GM23338 (cell line): ENCODE data around the gene DLX4. TPM values are rescaled to one million over a fixed set of nuclear protein-coding genes. Genes with fewer than 3 reads are reported as not detected.

ENCODE experiments used
- ATAC-seq: fragments of 200-7000 bp; cut with Tn5 transposase; 3 replicates; pipeline ENCODE4 v1.9.1; 2020
- DNase-seq: peaks from one replicate; pipeline ENCODE4 v3.0.0-alpha.2; 2015; ENCODE audit warnings: low spot score
- H2AFZ ChIP-seq: fragments of 200-600 bp; sonication (generic); 2 replicates; pipeline ENCODE4 v1.8.0; 2016; ENCODE audit warnings: antibody characterized with exemption, mild to moderate bottlenecking, moderate library complexity
- H3F3A ChIP-seq: fragments of 200-600 bp; sonication (generic); replicated peaks from 2 replicates; pipeline ENCODE4 v1.8.0; 2017; ENCODE audit warnings: antibody characterized with exemption, mixed run types, low read depth
- H3K27ac ChIP-seq: fragments of 200-600 bp; sonication (generic); 2 replicates; pipeline ENCODE4 v1.6.1; 2016; ENCODE audit warnings: low read depth
- H3K27me3 ChIP-seq: fragments of 200-600 bp; sonication (generic); 2 replicates; pipeline ENCODE4 v1.8.0; 2016; ENCODE audit warnings: mild to moderate bottlenecking, mixed run types, moderate library complexity; ENCODE audit not compliant: insufficient read depth
- H3K36me3 ChIP-seq: fragments of 200-600 bp; sonication (generic); 2 replicates; pipeline ENCODE4 v1.8.0; 2016; ENCODE audit warnings: mild to moderate bottlenecking; ENCODE audit not compliant: insufficient read depth
- H3K4me1 ChIP-seq: fragments of 200-600 bp; sonication (generic); 2 replicates; pipeline ENCODE4 v1.8.0; 2016; ENCODE audit warnings: mild to moderate bottlenecking, moderate library complexity; ENCODE audit not compliant: insufficient read depth
- H3K4me2 ChIP-seq: fragments of 200-600 bp; sonication (generic); 2 replicates; pipeline ENCODE4 v1.7.1; 2017; ENCODE audit warnings: mixed run types
- H3K4me3 ChIP-seq: fragments of 200-600 bp; sonication (generic); 2 replicates; pipeline ENCODE4 v1.6.1; 2016; ENCODE audit warnings: mixed run types
- H3K79me2 ChIP-seq: fragments of 200-600 bp; sonication (generic); replicated peaks from 2 replicates; pipeline ENCODE4 v1.8.0; 2017; ENCODE audit warnings: mild to moderate bottlenecking; ENCODE audit not compliant: insufficient read depth
- H3K9me2 ChIP-seq: fragments of 200-600 bp; sonication (generic); 2 replicates; pipeline ENCODE4 v1.8.0; 2017; ENCODE audit not compliant: insufficient read depth
- H4K20me1 ChIP-seq: fragments of 200-600 bp; sonication (generic); replicated peaks from 2 replicates; pipeline ENCODE4 v1.8.0; 2017; ENCODE audit warnings: mild to moderate bottlenecking; ENCODE audit not compliant: insufficient read depth
- H3K27ac Mint-ChIP-seq: 2 replicates; pipeline ENCODE4 v1.8.0; 2020; ENCODE audit warnings: inconsistent platforms, mild to moderate bottlenecking, moderate library complexity, mixed read lengths
- H3K27me3 Mint-ChIP-seq: 3 replicates; pipeline ENCODE4 v1.8.0; 2022; ENCODE audit warnings: low read depth, mild to moderate bottlenecking, moderate library complexity, mixed read lengths, inconsistent platforms; ENCODE audit not compliant: insufficient read depth, poor library complexity
- H3K36me3 Mint-ChIP-seq: 3 replicates; pipeline ENCODE4 v1.8.0; 2021; ENCODE audit warnings: low read depth, mild to moderate bottlenecking, inconsistent platforms, moderate library complexity, mixed read lengths
- H3K4me1 Mint-ChIP-seq: 3 replicates; pipeline ENCODE4 v1.8.0; 2020; ENCODE audit warnings: mild to moderate bottlenecking, inconsistent platforms, mixed read lengths
- H3K4me3 Mint-ChIP-seq: 3 replicates; pipeline ENCODE4 v1.8.0; 2021; ENCODE audit warnings: moderate library complexity, mild to moderate bottlenecking, inconsistent platforms, mixed read lengths
- H3K9me3 Mint-ChIP-seq: 3 replicates; pipeline ENCODE4 v1.8.0; 2020; ENCODE audit warnings: moderate library complexity, mild to moderate bottlenecking, inconsistent platforms, mixed read lengths
- EZH2phosphoT487 ChIP-seq: fragments of 200-600 bp; sonication (generic); IDR thresholded peaks from one replicate; pipeline ENCODE4 v1.8.1; 2018; ENCODE audit warnings: antibody characterized with exemption; ENCODE audit not compliant: unreplicated experiment
- polyA plus RNA-seq: library from polyadenylated mRNA; unstranded; fragments of >200 nt; fragmentation: Nextera tagmentation; extraction: Ambion mirVana; gene quantifications from 2 replicates; pipeline ENCODE4 v1.2.1, GENCODE V29; 2016
- total RNA-seq: library from RNA; depleted of rRNA; stranded (reverse); fragments of >200 nt; shearing (Covaris generic); gene quantifications from 2 replicates; pipeline ENCODE4 v1.2.3, GENCODE V29; 2014
- TF ChIP-seq, protein P1 (sequence below): fragments of 250-450 bp; sonication (Bioruptor Pico); IDR thresholded peaks from 2 replicates; pipeline ENCODE4 v1.5.0; 2020; ENCODE audit warnings: mild to moderate bottlenecking, moderate library complexity
- TF ChIP-seq, protein P2 (sequence below), 2 experiments: fragments of 200-600 bp in 1 of 2; sonication (generic) in 1 of 2; conservative IDR thresholded peaks; 2 replicates each; pipeline versions ENCODE4 v1.5.1 to v1.6.1; 2016 to 2017; ENCODE audit warnings: antibody characterized with exemption in 2 of 2, low read depth in 2 of 2, mild to moderate bottlenecking in 2 of 2, moderate library complexity in 1 of 2

Gene DLX4
- total and polyA plus RNA-seq, 2 experiments from 2014 or later = 0.10 to 0.79 TPM

DNA sequence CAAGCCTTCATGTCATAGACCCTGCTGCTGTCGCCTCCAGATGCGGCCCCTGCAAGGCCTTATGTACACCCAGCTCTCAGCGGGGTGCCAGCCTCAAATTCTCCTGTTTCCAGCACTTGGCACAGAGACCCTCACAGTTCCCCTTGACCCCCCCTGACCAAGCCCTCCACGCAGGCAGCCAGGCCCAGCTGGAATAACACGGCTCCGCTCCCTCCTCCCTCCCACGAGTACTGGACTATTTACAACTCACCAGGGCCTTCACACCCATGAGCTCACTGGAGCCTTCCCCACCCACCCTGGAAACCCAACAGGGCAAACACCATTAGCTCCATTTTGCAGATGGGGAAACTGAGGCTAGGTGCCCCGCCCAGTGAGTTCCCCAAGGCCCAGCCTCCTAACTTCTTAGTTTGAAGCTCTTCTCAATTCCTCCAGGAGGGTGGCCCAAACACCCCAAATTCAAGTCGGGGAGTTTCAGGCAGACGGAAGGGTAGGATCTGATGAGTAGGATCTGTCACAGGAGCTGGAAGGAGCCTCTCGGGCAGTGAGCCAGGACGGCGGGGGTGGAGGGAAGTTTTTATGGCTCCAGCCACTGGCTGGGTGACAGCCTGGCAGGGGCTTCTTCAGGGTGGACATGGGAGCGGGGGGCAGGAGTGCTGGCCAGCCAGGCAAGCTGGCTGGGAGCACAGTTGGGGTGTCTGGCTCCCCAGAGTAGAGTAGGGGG is 17.5 kb upstream of the DLX4 start (continued):
- TF ChIP-seq, protein P1, sequence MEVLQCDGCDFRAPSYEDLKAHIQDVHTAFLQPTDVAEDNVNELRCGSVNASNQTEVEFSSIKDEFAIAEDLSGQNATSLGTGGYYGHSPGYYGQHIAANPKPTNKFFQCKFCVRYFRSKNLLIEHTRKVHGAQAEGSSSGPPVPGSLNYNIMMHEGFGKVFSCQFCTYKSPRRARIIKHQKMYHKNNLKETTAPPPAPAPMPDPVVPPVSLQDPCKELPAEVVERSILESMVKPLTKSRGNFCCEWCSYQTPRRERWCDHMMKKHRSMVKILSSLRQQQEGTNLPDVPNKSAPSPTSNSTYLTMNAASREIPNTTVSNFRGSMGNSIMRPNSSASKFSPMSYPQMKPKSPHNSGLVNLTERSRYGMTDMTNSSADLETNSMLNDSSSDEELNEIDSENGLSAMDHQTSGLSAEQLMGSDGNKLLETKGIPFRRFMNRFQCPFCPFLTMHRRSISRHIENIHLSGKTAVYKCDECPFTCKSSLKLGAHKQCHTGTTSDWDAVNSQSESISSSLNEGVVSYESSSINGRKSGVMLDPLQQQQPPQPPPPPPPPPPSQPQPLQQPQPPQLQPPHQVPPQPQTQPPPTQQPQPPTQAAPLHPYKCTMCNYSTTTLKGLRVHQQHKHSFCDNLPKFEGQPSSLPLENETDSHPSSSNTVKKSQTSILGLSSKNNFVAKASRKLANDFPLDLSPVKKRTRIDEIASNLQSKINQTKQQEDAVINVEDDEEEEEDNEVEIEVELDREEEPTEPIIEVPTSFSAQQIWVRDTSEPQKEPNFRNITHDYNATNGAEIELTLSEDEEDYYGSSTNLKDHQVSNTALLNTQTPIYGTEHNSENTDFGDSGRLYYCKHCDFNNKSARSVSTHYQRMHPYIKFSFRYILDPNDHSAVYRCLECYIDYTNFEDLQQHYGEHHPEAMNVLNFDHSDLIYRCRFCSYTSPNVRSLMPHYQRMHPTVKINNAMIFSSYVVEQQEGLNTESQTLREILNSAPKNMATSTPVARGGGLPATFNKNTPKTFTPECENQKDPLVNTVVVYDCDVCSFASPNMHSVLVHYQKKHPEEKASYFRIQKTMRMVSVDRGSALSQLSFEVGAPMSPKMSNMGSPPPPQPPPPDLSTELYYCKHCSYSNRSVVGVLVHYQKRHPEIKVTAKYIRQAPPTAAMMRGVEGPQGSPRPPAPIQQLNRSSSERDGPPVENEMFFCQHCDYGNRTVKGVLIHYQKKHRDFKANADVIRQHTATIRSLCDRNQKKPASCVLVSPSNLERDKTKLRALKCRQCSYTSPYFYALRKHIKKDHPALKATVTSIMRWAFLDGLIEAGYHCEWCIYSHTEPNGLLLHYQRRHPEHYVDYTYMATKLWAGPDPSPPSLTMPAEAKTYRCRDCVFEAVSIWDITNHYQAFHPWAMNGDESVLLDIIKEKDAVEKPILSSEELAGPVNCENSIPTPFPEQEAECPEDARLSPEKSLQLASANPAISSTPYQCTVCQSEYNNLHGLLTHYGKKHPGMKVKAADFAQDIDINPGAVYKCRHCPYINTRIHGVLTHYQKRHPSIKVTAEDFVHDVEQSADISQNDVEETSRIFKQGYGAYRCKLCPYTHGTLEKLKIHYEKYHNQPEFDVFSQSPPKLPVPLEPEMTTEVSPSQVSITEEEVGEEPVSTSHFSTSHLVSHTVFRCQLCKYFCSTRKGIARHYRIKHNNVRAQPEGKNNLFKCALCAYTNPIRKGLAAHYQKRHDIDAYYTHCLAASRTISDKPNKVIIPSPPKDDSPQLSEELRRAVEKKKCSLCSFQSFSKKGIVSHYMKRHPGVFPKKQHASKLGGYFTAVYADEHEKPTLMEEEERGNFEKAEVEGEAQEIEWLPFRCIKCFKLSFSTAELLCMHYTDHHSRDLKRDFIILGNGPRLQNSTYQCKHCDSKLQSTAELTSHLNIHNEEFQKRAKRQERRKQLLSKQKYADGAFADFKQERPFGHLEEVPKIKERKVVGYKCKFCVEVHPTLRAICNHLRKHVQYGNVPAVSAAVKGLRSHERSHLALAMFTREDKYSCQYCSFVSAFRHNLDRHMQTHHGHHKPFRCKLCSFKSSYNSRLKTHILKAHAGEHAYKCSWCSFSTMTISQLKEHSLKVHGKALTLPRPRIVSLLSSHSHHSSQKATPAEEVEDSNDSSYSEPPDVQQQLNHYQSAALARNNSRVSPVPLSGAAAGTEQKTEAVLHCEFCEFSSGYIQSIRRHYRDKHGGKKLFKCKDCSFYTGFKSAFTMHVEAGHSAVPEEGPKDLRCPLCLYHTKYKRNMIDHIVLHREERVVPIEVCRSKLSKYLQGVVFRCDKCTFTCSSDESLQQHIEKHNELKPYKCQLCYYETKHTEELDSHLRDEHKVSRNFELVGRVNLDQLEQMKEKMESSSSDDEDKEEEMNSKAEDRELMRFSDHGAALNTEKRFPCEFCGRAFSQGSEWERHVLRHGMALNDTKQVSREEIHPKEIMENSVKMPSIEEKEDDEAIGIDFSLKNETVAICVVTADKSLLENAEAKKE = no peak
- TF ChIP-seq, protein P2, sequence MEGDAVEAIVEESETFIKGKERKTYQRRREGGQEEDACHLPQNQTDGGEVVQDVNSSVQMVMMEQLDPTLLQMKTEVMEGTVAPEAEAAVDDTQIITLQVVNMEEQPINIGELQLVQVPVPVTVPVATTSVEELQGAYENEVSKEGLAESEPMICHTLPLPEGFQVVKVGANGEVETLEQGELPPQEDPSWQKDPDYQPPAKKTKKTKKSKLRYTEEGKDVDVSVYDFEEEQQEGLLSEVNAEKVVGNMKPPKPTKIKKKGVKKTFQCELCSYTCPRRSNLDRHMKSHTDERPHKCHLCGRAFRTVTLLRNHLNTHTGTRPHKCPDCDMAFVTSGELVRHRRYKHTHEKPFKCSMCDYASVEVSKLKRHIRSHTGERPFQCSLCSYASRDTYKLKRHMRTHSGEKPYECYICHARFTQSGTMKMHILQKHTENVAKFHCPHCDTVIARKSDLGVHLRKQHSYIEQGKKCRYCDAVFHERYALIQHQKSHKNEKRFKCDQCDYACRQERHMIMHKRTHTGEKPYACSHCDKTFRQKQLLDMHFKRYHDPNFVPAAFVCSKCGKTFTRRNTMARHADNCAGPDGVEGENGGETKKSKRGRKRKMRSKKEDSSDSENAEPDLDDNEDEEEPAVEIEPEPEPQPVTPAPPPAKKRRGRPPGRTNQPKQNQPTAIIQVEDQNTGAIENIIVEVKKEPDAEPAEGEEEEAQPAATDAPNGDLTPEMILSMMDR (conservative IDR thresholded peaks at IDR 0.05; ENCODE audit: low read depth in 2 of 2) = no peak
- no peak for TF ChIP-seq EZH2phosphoT487

DNA sequence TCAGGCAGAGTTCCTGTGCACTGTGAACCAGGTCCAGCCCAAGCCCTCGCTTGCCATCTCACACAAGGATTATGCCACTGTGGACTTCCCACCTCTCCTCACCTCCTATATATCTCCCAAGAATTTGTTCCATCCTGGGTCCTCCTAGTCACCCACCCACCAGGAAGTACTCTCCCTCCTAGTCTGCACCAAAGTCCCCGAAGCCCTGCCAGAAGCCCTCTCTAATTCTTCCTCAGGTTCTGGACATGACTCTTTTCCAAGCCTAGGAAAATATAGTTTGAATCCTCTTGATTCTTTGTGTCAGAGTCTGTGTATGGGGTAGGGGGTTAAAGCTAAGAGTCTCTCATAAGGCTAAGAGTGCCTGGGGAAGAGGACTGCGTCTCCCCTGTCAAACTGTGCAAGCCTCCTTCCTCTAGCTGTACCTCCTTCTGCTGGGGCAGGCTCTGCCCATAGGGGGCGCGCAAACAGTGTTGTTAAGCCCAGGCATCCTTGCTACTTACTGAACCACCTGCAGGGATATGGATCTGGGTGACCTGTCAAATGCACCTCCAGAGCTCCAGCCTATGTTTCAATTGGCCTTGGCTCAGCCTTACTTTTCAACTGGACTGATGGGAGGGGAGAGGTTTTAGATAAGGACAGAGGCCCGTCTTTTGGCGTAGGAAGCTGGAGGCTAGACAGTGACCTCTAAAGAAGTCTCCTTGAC is 16.6 kb upstream of the DLX4 start:
- no peaks in the 10 kb centered on the region for H3K36me3 Mint-ChIP-seq
- Histone ChIP-seq H3K4me3 (no peak overlapping the region), H3K9me2 (no peaks in the 10 kb centered on the region), H3K27me3 (peaks cover 3% of the 10 kb centered on the region; the same call in 1 of the 2 replicates), H3K79me2 (no peaks in the 10 kb centered on the region), H3K4me1 (no peaks in the 10 kb centered on the region; the same call in 1 of the 2 replicates), H2AFZ (no peak overlapping the region), H3K4me2 (no peak overlapping the region), H4K20me1 (no peaks in the 10 kb centered on the region), H3K36me3 (no peaks in the 10 kb centered on the region), H3F3A (no peaks in the 10 kb centered on the region), H3K27ac (no peak overlapping the region)
- no peak overlapping the region for H3K27ac Mint-ChIP-seq
- peaks cover 12% of the 10 kb centered on the region; the same call in 2 of the 3 replicates for H3K4me1 Mint-ChIP-seq
- ATAC-seq (peak; percentile 96), DNase-seq (peak; percentile 94)
- no peak overlapping the region for H3K4me3 Mint-ChIP-seq
- peaks cover 17% of the 10 kb centered on the region for H3K27me3 Mint-ChIP-seq
- no peaks in the 10 kb centered on the region for H3K9me3 Mint-ChIP-seq
- no peak for TF ChIP-seq EZH2phosphoT487
- TF ChIP-seq, protein P2 (conservative IDR thresholded peaks at IDR 0.05; ENCODE audit: low read depth in 2 of 2) = peak; percentile 87 to 96
